Activated CD4-positive, alpha-beta T cell treated with anti-CD3 and anti-CD28 coated beads, Interleukin-2, amount 50 U/mL, for 4 hours (primary cell): ENCODE results near the gene PAPOLA.

Source experiments
- DNase-seq, 2 experiments: peaks; one replicate each; pipeline ENCODE4 v3.0.0-alpha.2; 2020

Gene PAPOLA

GRCh38 chr14:96587823-96588385 lies 85.7 kb downstream of the PAPOLA start:
- DNase-seq, result no peak

- DNase-seq, result no peak
These were observed 86.5 kb downstream of the PAPOLA start for GRCh38 chr14:96588410-96589257.

- DNase-seq, result no peak
These were observed 87.4 kb downstream of the PAPOLA start for GRCh38 chr14:96589577-96589976.

- DNase-seq, result no peak
These were observed 88.1 kb downstream of the PAPOLA start for GRCh38 chr14:96590190-96590864.

- DNase-seq, result peak; percentile 47
These were observed 90.6 kb downstream of the PAPOLA start for GRCh38 chr14:96592591-96593386.

GRCh38 chr14:96594961-96595360 lies 92.8 kb downstream of the PAPOLA start:
- no peak for DNase-seq

GRCh38 chr14:96597680-96598079 lies 95.5 kb downstream of the PAPOLA start:
- no peak for DNase-seq

- DNase-seq, result no peak
These were observed 96.2 kb downstream of the PAPOLA start for GRCh38 chr14:96598332-96598928.

- no peak for DNase-seq
These were observed 96.9 kb downstream of the PAPOLA start for GRCh38 chr14:96599076-96599475.

GRCh38 chr14:96602186-96602585 lies 100.0 kb downstream of the PAPOLA start:
- no peak for DNase-seq

- DNase-seq, result no peak
These were observed 101.4 kb downstream of the PAPOLA start for GRCh38 chr14:96603350-96604255.

- DNase-seq, result no peak
These were observed 112.3 kb downstream of the PAPOLA start for GRCh38 chr14:96614481-96614881.

- DNase-seq, result no peak
These were observed 114.1 kb downstream of the PAPOLA start for GRCh38 chr14:96616161-96616721.
